ENCODE measurements around the gene ADORA2A. TPM values are rescaled to one million over a fixed set of nuclear protein-coding genes. Genes with fewer than 3 reads are reported as not detected.

ADORA2A gene
- total RNA-seq, 1 experiment from 2014 or later: 3.5 TPM

DNA sequence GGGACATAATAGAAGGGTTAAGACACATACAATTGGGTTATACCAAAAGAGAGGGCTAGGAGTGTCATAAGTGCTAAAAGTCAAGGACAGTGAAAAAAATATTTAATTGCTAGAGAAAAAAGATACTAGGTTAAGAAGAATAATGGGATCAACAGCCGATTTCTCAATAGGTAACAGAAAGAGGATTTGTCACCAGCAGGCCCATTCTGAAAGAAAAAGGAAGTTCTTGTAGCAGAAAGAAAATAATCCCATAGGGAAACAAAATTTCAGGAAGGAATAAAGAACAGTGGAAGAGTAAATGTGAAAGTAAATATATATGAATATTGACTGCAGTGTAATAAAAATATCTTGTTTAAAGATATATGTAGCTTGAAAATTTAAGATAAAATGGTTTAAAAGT lies 43.3 kb upstream of the ADORA2A start:
- Histone ChIP-seq H3K27ac (ENCODE audit: insufficient read length, low read depth, low read length) (no peak overlapping the region), H3T11ph (ENCODE audit: low read length) (no peak overlapping the region), H3K79me1 (ENCODE audit: insufficient read depth, low read depth, low read length, poor library complexity, severe bottlenecking) (no peaks in the 10 kb centered on the region), H4K5ac (ENCODE audit: insufficient read length, low read depth, low read length) (no peak overlapping the region), H2AK5ac (ENCODE audit: insufficient read length, low read length) (no peak overlapping the region), H3K14ac (ENCODE audit: insufficient read depth, low read length) (no peak overlapping the region), H2BK20ac (ENCODE audit: low read depth, low read length, poor library complexity, severe bottlenecking) (no peak overlapping the region), H3K18ac (ENCODE audit: insufficient read length, low read depth, low read length) (no peak overlapping the region), H4K8ac (replicated peaks; ENCODE audit: insufficient read length, low read depth, low read length) (no peak overlapping the region), H3K23me2 (ENCODE audit: insufficient read length, low read depth, low read length, poor library complexity, severe bottlenecking) (no peaks in the 10 kb centered on the region), H3K9ac (ENCODE audit: extremely low read depth, insufficient read length, low read length) (no peak overlapping the region), H2BK12ac (ENCODE audit: insufficient read length, low read depth, low read length) (no peak overlapping the region), H2BK5ac (ENCODE audit: insufficient read length, low read length) (no peak overlapping the region), H3K4me1 (ENCODE audit: insufficient read depth, low read length) (no peaks in the 10 kb centered on the region), H4K20me1 (ENCODE audit: control insufficient read depth, insufficient read depth, insufficient read length) (no peaks in the 10 kb centered on the region), H3K79me2 (ENCODE audit: insufficient read depth, low read length) (no peaks in the 10 kb centered on the region), H3K4ac (ENCODE audit: low read depth, low read length) (no peak overlapping the region), H4K91ac (ENCODE audit: insufficient read length, low read depth, low read length) (no peak overlapping the region), H3K4me2 (ENCODE audit: insufficient read depth, insufficient read length, low read length) (no peak overlapping the region), H2BK15ac (ENCODE audit: low read depth, low read length) (no peak overlapping the region), H2AFZ (ENCODE audit: low read length) (no peak overlapping the region), H3K56ac (ENCODE audit: insufficient read length, low read depth, low read length) (no peak overlapping the region), H3K9me3 (ENCODE audit: control insufficient read depth, low read depth, low read length) (no peaks in the 10 kb centered on the region), H3K23ac (ENCODE audit: insufficient read length, low read depth, low read length) (no peak overlapping the region), H3K27me3 (ENCODE audit: insufficient read depth, low read length) (no peaks in the 10 kb centered on the region), H2BK120ac (ENCODE audit: low read depth, low read length, poor library complexity, severe bottlenecking) (no peak overlapping the region)
- Mint-ChIP-seq H3K36me3 (ENCODE audit: insufficient read depth in 1 of 3, low read depth in 3 of 3) (peaks cover 6 to 21% (median 9%) of the 10 kb centered on the region in 3 experiments; a peak in 6 of 7 replicates), H3K4me1 (no peaks in the 10 kb centered on the region), H3K27ac (no peak overlapping the region), H3K9me3 (no peaks in the 10 kb centered on the region), H3K4me3 (no peak overlapping the region), H3K27me3 (ENCODE audit: low read depth) (no peaks in the 10 kb centered on the region)
- no peak for DNase-seq
- TF ChIP-seq, protein P1, sequence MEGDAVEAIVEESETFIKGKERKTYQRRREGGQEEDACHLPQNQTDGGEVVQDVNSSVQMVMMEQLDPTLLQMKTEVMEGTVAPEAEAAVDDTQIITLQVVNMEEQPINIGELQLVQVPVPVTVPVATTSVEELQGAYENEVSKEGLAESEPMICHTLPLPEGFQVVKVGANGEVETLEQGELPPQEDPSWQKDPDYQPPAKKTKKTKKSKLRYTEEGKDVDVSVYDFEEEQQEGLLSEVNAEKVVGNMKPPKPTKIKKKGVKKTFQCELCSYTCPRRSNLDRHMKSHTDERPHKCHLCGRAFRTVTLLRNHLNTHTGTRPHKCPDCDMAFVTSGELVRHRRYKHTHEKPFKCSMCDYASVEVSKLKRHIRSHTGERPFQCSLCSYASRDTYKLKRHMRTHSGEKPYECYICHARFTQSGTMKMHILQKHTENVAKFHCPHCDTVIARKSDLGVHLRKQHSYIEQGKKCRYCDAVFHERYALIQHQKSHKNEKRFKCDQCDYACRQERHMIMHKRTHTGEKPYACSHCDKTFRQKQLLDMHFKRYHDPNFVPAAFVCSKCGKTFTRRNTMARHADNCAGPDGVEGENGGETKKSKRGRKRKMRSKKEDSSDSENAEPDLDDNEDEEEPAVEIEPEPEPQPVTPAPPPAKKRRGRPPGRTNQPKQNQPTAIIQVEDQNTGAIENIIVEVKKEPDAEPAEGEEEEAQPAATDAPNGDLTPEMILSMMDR (conservative IDR thresholded peaks at IDR 0.05): no peak
- WGBS (ENCODE audit: extremely low coverage, insufficient read length, low lambda C conversion rate): no CpG with 5 or more reads among the region's 1 CpG

Measured in H9 (cell line).